HG03432 (cell line): ENCODE results near the gene TGOLN2.

Experiments used
- ATAC-seq: cut with Tn5 transposase; IDR thresholded peaks from one replicate; pipeline ENCODE4 v1.9.1; 2021; ENCODE audit warnings: mild to moderate bottlenecking, moderate library complexity; ENCODE audit not compliant: unreplicated experiment

TGOLN2 gene

DNA sequence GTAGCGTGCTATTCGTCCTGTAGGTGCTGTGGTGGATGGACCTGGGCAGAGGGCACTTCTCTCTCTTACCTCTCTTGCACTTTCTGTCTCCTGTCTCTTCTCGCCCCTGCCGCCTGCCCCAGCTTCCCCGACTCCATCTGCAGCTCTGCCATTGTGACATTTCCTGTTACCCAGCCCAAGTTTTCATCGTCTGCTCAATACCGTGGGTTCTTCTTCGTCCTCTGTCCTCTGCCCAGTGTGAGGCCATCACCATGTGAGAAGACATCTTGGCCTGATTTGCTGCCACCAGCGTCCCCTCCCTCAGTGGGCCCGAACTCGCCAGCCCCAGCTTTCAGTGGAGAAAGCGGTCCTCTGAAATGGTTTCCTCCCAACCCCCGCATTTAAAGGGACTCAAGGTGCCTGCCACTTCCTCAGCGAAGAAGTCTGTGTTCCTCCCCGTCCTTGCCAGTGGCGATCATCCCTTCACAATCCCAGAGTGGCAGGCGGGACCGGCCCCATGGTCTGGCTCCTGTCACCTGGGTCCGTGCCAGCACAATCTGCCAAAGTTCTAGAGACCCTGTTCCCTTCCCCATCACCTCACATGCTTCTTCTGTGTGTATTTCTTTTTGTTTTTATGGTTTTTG lies 18.0 kb downstream of the TGOLN2 start:
- peak; percentile 29 for ATAC-seq

DNA sequence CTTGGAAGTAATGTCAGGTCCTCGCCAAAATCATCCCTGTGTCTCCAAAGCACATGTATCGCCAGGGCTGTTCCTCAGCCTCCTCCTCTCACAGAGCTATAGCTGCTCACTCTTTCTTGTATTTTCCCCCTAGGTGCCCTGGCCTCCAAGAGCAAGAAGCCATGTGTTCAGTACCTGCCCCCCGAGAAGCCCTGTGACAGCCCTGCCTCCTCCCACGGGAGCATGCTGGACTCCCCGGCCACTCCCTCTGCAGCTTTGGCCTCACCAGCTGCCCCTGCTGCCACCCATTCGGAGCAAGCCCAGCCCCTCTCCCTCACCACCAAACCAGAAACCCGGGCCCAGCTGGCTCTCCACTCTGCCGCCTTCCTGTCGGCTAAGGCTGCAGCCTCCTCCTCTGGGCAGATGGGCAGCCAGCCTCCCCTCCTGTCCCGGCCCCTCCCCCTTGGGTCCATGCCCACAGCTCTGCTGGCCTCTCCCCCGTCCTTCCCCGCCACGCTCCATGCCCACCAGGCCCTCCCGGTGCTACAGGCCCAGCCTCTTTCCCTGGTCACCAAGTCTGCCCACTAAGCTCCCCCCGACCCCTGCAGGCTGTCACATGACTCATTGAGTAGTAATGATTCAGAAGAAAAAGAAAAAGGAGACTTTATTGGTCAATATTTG lies 18.8 kb downstream of the TGOLN2 start:
- ATAC-seq, result no peak

DNA sequence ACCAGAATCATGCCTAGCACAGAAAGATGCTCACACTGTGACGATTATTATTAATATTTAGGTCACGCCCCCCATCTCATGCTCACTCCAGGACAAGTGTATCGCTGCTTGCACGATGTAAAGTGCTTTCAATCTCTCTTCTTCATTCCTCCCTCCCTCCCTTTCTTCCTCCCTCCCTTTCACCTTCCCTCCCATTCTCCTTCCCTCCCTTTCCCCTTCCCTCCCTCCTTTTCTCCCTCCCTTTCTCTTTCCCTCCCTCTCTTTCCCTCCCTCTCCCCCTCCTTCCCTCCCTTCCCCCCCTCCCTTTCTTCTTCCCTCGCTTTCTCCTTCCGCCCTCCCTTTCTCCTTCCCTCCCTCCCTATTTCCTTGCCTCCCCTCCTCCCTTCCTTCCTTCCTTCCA lies 19.6 kb downstream of the TGOLN2 start:
- ATAC-seq, result no peak

DNA sequence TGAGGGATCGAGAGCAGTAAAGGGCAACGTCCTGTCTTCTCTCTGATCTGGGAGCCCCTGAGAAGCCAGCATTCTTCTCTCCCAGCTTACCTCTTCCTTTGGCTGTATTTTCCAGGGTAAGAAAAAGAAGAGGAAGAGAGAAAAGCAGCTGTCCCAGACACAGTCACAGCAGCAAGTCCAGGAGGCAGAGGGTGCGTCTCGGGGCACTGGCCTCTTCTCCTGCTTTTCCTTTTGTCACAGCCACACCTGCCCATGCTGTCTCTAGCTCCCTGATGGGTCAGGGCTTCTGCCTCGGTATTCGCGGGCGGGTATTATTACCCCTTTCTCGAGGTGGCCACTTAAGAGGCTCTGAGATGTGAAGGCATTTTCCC lies 20.3 kb downstream of the TGOLN2 start:
- ATAC-seq, result no peak

GRCh38 chr2:85303780-85304531 lies 23.8 kb downstream of the TGOLN2 start:
- ATAC-seq, result no peak

DNA sequence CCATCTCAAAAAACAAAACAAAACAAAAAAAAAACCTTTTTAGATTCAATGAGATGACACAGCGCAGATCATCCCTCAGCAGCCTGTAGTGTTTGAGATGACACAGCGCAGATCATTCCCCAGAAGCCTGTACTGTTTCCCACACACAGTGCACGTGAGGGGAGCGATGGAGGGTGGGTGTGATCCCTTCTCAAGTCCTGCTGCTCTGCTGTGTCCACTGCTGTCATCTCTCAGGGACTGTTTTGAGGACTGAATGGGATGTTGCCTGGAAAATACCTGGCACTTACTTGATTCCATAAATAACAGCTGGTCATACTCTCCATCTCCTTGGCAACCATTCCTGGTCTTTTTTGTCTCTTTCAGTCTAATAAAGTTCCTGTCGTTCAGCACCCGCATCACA lies 25.7 kb downstream of the TGOLN2 start:
- no peak for ATAC-seq

DNA sequence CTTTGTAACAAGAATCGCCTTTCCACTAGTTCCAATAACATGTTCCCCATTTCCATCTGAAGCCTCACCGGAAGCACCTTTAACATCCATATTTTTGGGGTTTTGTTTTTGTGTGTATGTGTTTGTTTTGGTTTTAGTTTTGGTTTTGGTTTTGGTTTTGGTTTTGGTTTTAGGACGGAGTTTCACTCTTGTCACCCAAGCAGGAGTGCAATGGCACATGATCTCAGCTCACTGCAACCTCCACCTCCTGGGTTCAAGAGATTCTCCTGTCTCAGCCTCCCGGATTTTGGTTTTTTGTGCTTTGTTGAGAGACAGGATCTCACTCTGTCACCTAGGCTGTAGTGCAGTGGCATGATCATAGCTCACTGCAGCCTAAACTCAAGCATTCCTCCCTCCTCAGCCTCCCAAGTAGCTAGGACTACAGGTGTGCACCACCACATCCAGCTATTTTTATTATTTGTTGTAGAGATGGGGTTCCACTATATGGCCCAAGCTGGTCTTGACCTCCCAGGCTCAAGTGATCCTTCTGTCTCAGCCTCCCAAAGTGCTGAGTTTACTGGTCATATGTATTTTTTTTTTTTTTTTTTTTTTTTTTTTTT lies 36.3 kb downstream of the TGOLN2 start:
- ATAC-seq, result no peak

DNA sequence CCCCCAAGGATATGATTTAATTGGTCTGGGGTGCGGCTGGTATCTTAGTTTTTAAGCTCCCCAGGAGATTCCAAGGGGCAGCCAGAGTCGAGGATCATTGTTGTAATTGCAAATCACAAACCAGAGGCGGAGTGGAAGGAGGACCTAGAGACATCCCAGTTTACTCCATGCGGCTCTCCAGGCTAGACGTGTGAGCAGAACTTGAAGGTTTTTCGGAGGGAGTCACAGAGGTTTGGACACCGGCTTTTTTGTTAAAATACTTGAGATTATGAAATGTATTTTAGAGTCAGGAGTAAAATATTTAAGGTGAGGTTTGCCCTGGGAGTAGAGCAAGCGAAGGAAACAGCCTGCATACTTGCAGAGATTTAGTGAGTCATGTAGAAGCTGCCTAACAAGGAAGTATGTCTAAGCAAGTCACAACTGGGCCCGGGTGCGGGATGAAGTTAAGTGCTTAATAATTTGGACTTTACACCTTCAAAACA lies 39.5 kb downstream of the TGOLN2 start:
- ATAC-seq, result no peak

- ATAC-seq, result no peak
Observed at GRCh38 chr2:85287721-85288120, 40.1 kb downstream of the TGOLN2 start.

- ATAC-seq, result no peak
Observed at GRCh38 chr2:85286918-85287317, 40.9 kb downstream of the TGOLN2 start.

- ATAC-seq, result no peak
Observed at GRCh38 chr2:85283641-85284040, 44.1 kb downstream of the TGOLN2 start.

DNA sequence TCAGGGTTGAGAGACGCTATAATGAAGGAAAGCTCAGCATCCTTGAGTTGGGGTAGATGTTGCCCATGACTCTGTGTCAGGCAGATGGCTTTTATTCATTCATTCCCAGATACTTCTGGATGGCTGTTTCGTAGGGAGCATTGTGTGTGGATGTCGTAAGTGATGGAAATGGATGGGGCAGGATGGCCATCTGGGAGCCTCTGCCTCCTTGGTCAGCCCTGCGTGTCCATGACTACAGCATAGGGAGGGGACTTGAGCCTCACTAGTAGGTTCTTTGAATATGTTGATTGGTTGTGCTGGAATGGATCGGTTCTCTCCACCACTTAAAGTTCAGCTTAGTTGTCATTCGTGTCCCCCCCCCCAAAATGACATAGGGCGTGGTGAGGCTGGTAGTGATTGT lies 44.9 kb downstream of the TGOLN2 start:
- no peak for ATAC-seq

- no peak for ATAC-seq
Observed at GRCh38 chr2:85281553-85281952, 46.2 kb downstream of the TGOLN2 start.

DNA sequence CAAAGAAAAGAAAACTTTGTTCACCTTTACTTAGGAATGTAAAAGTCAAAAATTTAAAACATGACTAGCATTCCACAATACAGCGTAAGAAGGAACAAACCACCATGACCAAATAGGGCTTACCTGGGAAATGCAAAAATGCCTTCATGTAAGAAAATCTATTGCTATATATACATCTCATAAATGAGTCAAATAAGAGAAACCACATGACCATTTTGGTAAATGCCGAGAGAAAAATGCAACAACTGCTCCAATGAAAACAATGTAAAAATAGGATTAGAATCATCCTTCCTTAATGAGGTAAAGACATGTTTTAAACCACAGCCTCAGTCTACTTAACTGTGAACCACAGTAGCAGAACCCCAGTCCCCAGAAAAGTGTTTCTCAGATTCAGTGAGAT lies 49.4 kb downstream of the TGOLN2 start:
- no peak for ATAC-seq

- no peak for ATAC-seq
Observed at GRCh38 chr2:85277416-85278158, 50.2 kb downstream of the TGOLN2 start.

- no peak for ATAC-seq
Observed at GRCh38 chr2:85276571-85277118, 51.1 kb downstream of the TGOLN2 start.

DNA sequence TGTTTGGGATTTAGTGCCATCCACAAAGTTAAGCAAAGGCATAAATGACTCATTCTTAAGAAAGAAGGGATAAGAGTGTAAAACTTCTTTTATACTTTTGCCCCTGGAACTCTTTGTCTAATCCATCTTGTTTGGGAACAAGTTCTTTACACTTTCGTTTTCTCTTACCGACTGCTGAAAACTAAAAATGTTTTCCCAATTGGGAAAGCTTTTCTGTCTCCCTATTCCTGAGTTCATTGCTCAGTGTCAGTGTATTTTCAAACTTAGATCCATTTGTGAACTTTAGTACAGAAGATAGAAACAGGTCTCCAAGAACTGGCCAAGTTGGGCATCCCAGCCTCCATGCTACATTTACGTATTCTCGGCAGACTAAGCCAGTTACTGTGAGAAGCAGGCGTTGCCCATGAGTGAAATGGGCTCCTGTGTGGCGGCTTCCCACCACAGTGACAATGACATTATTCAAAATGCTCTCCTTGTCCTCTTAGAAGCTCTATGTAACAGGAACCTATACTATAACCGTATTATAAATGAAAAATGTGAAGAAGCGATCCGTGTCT lies 51.7 kb downstream of the TGOLN2 start:
- no peak for ATAC-seq

GRCh38 chr2:85273738-85274731 lies 53.8 kb downstream of the TGOLN2 start:
- ATAC-seq, result no peak

DNA sequence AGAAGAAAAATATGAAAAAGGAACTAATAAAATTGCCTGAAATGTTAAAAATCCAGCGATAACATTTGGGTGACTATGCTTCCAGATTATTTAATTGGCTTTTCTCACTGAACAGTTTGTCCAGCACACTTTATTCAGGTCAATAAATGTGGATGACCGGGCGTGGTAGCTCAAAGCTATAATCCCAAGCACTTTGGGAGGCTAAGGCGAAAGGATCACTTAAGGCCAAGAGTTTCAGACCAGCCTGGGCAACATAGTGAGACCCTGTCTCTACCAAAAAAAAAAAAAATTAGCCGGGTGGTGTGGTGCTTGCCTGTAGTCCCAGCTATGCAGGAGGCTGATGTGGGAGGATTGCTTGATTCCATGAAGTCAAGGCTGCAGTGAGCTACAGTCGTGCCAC lies 55.4 kb downstream of the TGOLN2 start:
- ATAC-seq, result no peak
